Measurements from ENCODE around the gene POLE. TPM values are rescaled to one million over a fixed set of nuclear protein-coding genes. Genes with fewer than 3 reads are reported as not detected.

Gene POLE
- total and polyA plus RNA-seq, 2 donors (not counting 1 experiment from before 2014, with no cell fraction given): 6.2 to 9.6 TPM

GRCh38 chr12:132631666-132632065 is 55.5 kb downstream of the POLE start:
- H3K79me2 ChIP-seq (ENCODE audit: control insufficient read depth, insufficient read depth, low read length): no peaks in the 10 kb centered on the region
- H4K20me1 ChIP-seq (ENCODE audit: control insufficient read depth, extremely low read depth, insufficient read depth, low read length): no peaks in the 10 kb centered on the region
- no peak for DNase-seq (ENCODE audit: low read depth in 2 of 2)
- H3K27me3 ChIP-seq (ENCODE audit: control insufficient read depth, insufficient read depth, low read length): no peaks in the 10 kb centered on the region
- H3K9ac ChIP-seq (ENCODE audit: insufficient read depth, low read length): no peak overlapping the region
- no peak overlapping the region for H3K4me3 ChIP-seq (replicated peaks in 1 of 4; ENCODE audit: control extremely low read depth in 1 of 4, insufficient read depth in 1 of 4, low read depth in 3 of 4, low read length in 4 of 4)
- peaks cover 15% of the 10 kb centered on the region for H3K36me3 ChIP-seq (ENCODE audit: control insufficient read depth, insufficient read depth, low read length)
- no peaks in the 10 kb centered on the region for H3K9me3 ChIP-seq (ENCODE audit: control insufficient read depth, insufficient read depth, low read depth, low read length)
- no peak overlapping the region for H2AFZ ChIP-seq (ENCODE audit: low read length)
- TF ChIP-seq, protein P1, sequence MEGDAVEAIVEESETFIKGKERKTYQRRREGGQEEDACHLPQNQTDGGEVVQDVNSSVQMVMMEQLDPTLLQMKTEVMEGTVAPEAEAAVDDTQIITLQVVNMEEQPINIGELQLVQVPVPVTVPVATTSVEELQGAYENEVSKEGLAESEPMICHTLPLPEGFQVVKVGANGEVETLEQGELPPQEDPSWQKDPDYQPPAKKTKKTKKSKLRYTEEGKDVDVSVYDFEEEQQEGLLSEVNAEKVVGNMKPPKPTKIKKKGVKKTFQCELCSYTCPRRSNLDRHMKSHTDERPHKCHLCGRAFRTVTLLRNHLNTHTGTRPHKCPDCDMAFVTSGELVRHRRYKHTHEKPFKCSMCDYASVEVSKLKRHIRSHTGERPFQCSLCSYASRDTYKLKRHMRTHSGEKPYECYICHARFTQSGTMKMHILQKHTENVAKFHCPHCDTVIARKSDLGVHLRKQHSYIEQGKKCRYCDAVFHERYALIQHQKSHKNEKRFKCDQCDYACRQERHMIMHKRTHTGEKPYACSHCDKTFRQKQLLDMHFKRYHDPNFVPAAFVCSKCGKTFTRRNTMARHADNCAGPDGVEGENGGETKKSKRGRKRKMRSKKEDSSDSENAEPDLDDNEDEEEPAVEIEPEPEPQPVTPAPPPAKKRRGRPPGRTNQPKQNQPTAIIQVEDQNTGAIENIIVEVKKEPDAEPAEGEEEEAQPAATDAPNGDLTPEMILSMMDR (conservative IDR thresholded peaks at IDR 0.05 in 1 of 2, IDR thresholded peaks at IDR 0.05 in 1 of 2; ENCODE audit: low read depth in 1 of 2, low read length in 2 of 2): no peak
- TF ChIP-seq EZH2 (IDR thresholded peaks at IDR 0.05; ENCODE audit: low read length, missing control alignments): no peak
- no peaks in the 10 kb centered on the region for H3K4me1 ChIP-seq (ENCODE audit: control insufficient read depth, extremely low read depth, insufficient read depth, low read length)
- H3K4me2 ChIP-seq (ENCODE audit: extremely low read depth, insufficient read depth, low read length): no peak overlapping the region
- H3K27ac ChIP-seq (ENCODE audit: insufficient read depth, low read length): no peak overlapping the region

- no peaks in the 10 kb centered on the region for H3K9me3 ChIP-seq (ENCODE audit: control insufficient read depth, insufficient read depth, low read depth, low read length)
- DNase-seq (ENCODE audit: low read depth in 2 of 2): peak in 1 of 2 donors; percentile 10
- no peaks in the 10 kb centered on the region for H3K27me3 ChIP-seq (ENCODE audit: control insufficient read depth, insufficient read depth, low read length)
- no peaks in the 10 kb centered on the region for H3K79me2 ChIP-seq (ENCODE audit: control insufficient read depth, insufficient read depth, low read length)
- H3K4me1 ChIP-seq (ENCODE audit: control insufficient read depth, extremely low read depth, insufficient read depth, low read length): no peaks in the 10 kb centered on the region
- TF ChIP-seq, protein P1 (conservative IDR thresholded peaks at IDR 0.05 in 1 of 2, IDR thresholded peaks at IDR 0.05 in 1 of 2; ENCODE audit: low read depth in 1 of 2, low read length in 2 of 2): no peak
- no peak overlapping the region for H3K9ac ChIP-seq (ENCODE audit: insufficient read depth, low read length)
- H4K20me1 ChIP-seq (ENCODE audit: control insufficient read depth, extremely low read depth, insufficient read depth, low read length): no peaks in the 10 kb centered on the region
- no peak overlapping the region for H3K27ac ChIP-seq (ENCODE audit: insufficient read depth, low read length)
- H3K4me2 ChIP-seq (ENCODE audit: extremely low read depth, insufficient read depth, low read length): no peak overlapping the region
- H3K36me3 ChIP-seq (ENCODE audit: control insufficient read depth, insufficient read depth, low read length): peaks cover 15% of the 10 kb centered on the region
- H3K4me3 ChIP-seq (replicated peaks in 1 of 4; ENCODE audit: control extremely low read depth in 1 of 4, insufficient read depth in 1 of 4, low read depth in 3 of 4, low read length in 4 of 4): no peak overlapping the region
- no peak overlapping the region for H2AFZ ChIP-seq (ENCODE audit: low read length)
These were observed 56.5 kb downstream of the POLE start for GRCh38 chr12:132630672-132631071.

DNA sequence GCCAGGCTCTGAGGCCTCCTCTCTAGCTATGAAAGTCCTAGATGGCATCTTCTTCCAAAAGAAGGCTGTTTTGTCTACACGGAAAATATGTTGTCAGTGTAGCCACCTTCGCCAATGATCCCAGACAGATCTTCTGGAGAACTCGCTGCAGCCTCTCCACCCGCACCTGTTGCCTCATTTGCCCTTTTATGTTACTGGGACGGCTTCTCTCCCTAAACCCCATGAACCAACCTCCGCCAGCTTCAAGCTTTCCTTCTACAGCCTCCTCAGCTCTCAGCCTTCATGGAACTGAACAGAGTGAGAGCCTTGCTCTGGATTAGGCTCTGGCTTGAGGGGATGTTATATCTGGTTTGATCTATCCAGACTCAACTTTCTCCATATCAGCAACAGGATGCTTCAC is 57.8 kb downstream of the POLE start:
- H3K27me3 ChIP-seq (ENCODE audit: control insufficient read depth, insufficient read depth, low read length): no peaks in the 10 kb centered on the region

More for the DNA sequence above, 57.8 kb downstream of the POLE start:
- H3K4me2 ChIP-seq (ENCODE audit: extremely low read depth, insufficient read depth, low read length): no peak overlapping the region
- no peaks in the 10 kb centered on the region for H3K4me1 ChIP-seq (ENCODE audit: control insufficient read depth, extremely low read depth, insufficient read depth, low read length)
- H3K79me2 ChIP-seq (ENCODE audit: control insufficient read depth, insufficient read depth, low read length): no peaks in the 10 kb centered on the region
- TF ChIP-seq, protein P1 (conservative IDR thresholded peaks at IDR 0.05 in 1 of 2, IDR thresholded peaks at IDR 0.05 in 1 of 2; ENCODE audit: low read depth in 1 of 2, low read length in 2 of 2): no peak
- TF ChIP-seq EZH2 (IDR thresholded peaks at IDR 0.05; ENCODE audit: low read length, missing control alignments): no peak
- no peak overlapping the region for H2AFZ ChIP-seq (ENCODE audit: low read length)
- no peak overlapping the region for H3K9ac ChIP-seq (ENCODE audit: insufficient read depth, low read length)
- H3K9me3 ChIP-seq (ENCODE audit: control insufficient read depth, insufficient read depth, low read depth, low read length): no peaks in the 10 kb centered on the region
- peaks cover 21% of the 10 kb centered on the region for H3K36me3 ChIP-seq (ENCODE audit: control insufficient read depth, insufficient read depth, low read length)
- no peak for DNase-seq (ENCODE audit: low read depth in 2 of 2)
- H3K27ac ChIP-seq (ENCODE audit: insufficient read depth, low read length): no peak overlapping the region
- H4K20me1 ChIP-seq (ENCODE audit: control insufficient read depth, extremely low read depth, insufficient read depth, low read length): no peaks in the 10 kb centered on the region
- H3K4me3 ChIP-seq (replicated peaks in 1 of 4; ENCODE audit: control extremely low read depth in 1 of 4, insufficient read depth in 1 of 4, low read depth in 3 of 4, low read length in 4 of 4): no peak overlapping the region

Data from fibroblast of lung (primary cell).